Measurements from ENCODE around the gene ACP7.

Gene ACP7

GRCh38 chr19:39083983-39084731 lies at the start of gene ACP7:
ACP7 (plus strand) TSS chr19:39084368; CDS start chr19:39085270, 902 bp downstream.
- TF ChIP-seq CTCF (IDR thresholded peaks at IDR 0.05; ENCODE audit: low read length, missing control alignments), result no peak
- no peak for DNase-seq (ENCODE audit: low read depth)
- H3K4me3 ChIP-seq (replicated peaks; ENCODE audit: low read depth, low read length), result peak within 1 kb of the TSS; percentile 22

- TF ChIP-seq CTCF (IDR thresholded peaks at IDR 0.05; ENCODE audit: low read length, missing control alignments), result no peak
- H3K4me3 ChIP-seq (replicated peaks; ENCODE audit: low read depth, low read length), result no peak overlapping the region
- DNase-seq (ENCODE audit: low read depth), result no peak
These were observed 47.6 kb upstream of the ACP7 start for GRCh38 chr19:39036581-39036980.

- TF ChIP-seq CTCF (IDR thresholded peaks at IDR 0.05; ENCODE audit: low read length, missing control alignments), result no peak
- H3K4me3 ChIP-seq (replicated peaks; ENCODE audit: low read depth, low read length), result no peak overlapping the region
- DNase-seq (ENCODE audit: low read depth), result no peak
These were observed 47.0 kb upstream of the ACP7 start for GRCh38 chr19:39037194-39037593.

- peak; percentile 26 for TF ChIP-seq CTCF (IDR thresholded peaks at IDR 0.05; ENCODE audit: low read length, missing control alignments)
- no peak overlapping the region for H3K4me3 ChIP-seq (replicated peaks; ENCODE audit: low read depth, low read length)
- DNase-seq (ENCODE audit: low read depth), result peak; percentile 47
These were observed 46.1 kb upstream of the ACP7 start for GRCh38 chr19:39038098-39038497.

GRCh38 chr19:39045506-39045905 lies 38.7 kb upstream of the ACP7 start:
- DNase-seq (ENCODE audit: low read depth), result no peak
- no peak for TF ChIP-seq CTCF (IDR thresholded peaks at IDR 0.05; ENCODE audit: low read length, missing control alignments)
- no peak overlapping the region for H3K4me3 ChIP-seq (replicated peaks; ENCODE audit: low read depth, low read length)

- H3K4me3 ChIP-seq (replicated peaks; ENCODE audit: low read depth, low read length), result no peak overlapping the region
- no peak for DNase-seq (ENCODE audit: low read depth)
- no peak for TF ChIP-seq CTCF (IDR thresholded peaks at IDR 0.05; ENCODE audit: low read length, missing control alignments)
These were observed 37.9 kb upstream of the ACP7 start for GRCh38 chr19:39046037-39046821.

Measured in fibroblast of pulmonary artery (primary cell).